Spleen (tissue), 11 donors: Measurements from ENCODE around the gene SETD1B. TPM values are rescaled to one million over a fixed set of nuclear protein-coding genes. Genes with fewer than 3 reads are reported as not detected.
A peak's percentile ranks its signal among the peaks of the same experiment; 100 is the strongest.

Source experiments
- DNase-seq: peaks from one replicate; pipeline ENCODE4 v3.0.0-alpha.2; 2020
- H3K27ac ChIP-seq, 8 donors: fragments of 200-600 bp; sonication (generic) in 7 of 8; 1 replicate in 4 of 8; 2 replicates in 4 of 8; pipeline versions ENCODE4 v1.5.0 to v1.8.0; 2016 to 2021; ENCODE audit warnings: inconsistent platforms in 4 of 8, mild to moderate bottlenecking in 4 of 8, moderate library complexity in 1 of 8
- H3K27me3 ChIP-seq, 7 donors: fragments of 200-600 bp; sonication (generic) in 6 of 7; replicated peaks in 1 of 7; 1 replicate in 4 of 7; 2 replicates in 3 of 7; pipeline versions ENCODE4 v1.5.0 to v1.8.0; 2016 to 2021; ENCODE audit warnings: inconsistent platforms in 3 of 7, mild to moderate bottlenecking in 1 of 7
- H3K36me3 ChIP-seq, 6 donors: fragments of 200-600 bp; sonication (generic) in 5 of 6; 1 replicate in 4 of 6; 2 replicates in 2 of 6; pipeline versions ENCODE4 v1.5.0 to v1.8.0; 2016 to 2021; ENCODE audit warnings: inconsistent platforms in 2 of 6
- H3K4me1 ChIP-seq, 6 donors: fragments of 200-600 bp; sonication (generic) in 5 of 6; 1 replicate in 3 of 6; 2 replicates in 3 of 6; pipeline versions ENCODE4 v1.5.0 to v1.8.0; 2016 to 2021; ENCODE audit warnings: inconsistent platforms in 3 of 6
- H3K4me3 ChIP-seq, 8 donors: fragments of 200-600 bp; sonication (generic) in 7 of 8; 1 replicate in 4 of 8; 2 replicates in 4 of 8; pipeline versions ENCODE4 v1.5.0 to v1.8.0; 2016 to 2021; ENCODE audit warnings: inconsistent platforms in 4 of 8, mild to moderate bottlenecking in 4 of 8, moderate library complexity in 2 of 8
- H3K9me3 ChIP-seq, 8 donors: fragments of 200-600 bp; sonication (generic) in 7 of 8; 1 replicate in 4 of 8; 2 replicates in 4 of 8; pipeline versions ENCODE4 v1.5.0 to v1.8.0; 2016 to 2021; ENCODE audit warnings: inconsistent platforms in 4 of 8
- CTCF ChIP-seq, 11 experiments: fragments of 200-600 bp in 7 of 11; fragments of 450-650 bp in 4 of 11; sonication (generic) in 4 of 11; IDR thresholded peaks in 8 of 11; conservative IDR thresholded peaks in 3 of 11; 1 replicate in 7 of 11; 2 replicates in 4 of 11; pipeline versions ENCODE4 v1.4.0 to v1.8.0; 2016 to 2021; ENCODE audit warnings: antibody characterized with exemption in 11 of 11, inconsistent platforms in 4 of 11, mild to moderate bottlenecking in 1 of 11
- POLR2A ChIP-seq, 3 donors: fragments of 450-650 bp; IDR thresholded peaks; one replicate each; pipeline ENCODE4 v1.5.1; 2017; ENCODE audit warnings: antibody characterized with exemption in 3 of 3, mild to moderate bottlenecking in 1 of 3
- POLR2AphosphoS5 ChIP-seq, 3 donors: sonication (generic); formaldehyde crosslinking; IDR thresholded peaks; one replicate each; pipeline ENCODE4 v1.5.1; 2017; ENCODE audit warnings: antibody characterized with exemption in 3 of 3
- WGBS, 5 donors: extraction: QIAGEN DNeasy Blood & Tissue Kit in 3 of 5; methylation state at CpG; one replicate each; pipeline versions ENCODE4 v1.1.5 to v1.1.7; 2013 to 2018; 5-methylcytosine and 5-hydroxymethylcytosine counted together
- intact Hi-C: fragments of 100-400 bp; cut with DNase I; formaldehyde crosslinking; loops from one replicate; pipeline ENCODE4 v1.15.0; 2023; ENCODE audit warnings: low total_unique reads
- polyA plus RNA-seq, 3 donors: library from polyadenylated mRNA; stranded (reverse); fragments of 200-250 nt; gene quantifications; one replicate each; pipeline ENCODE4 v1.2.1, GENCODE V29; 2013
- total RNA-seq, 7 donors: library from RNA; depleted of rRNA in 3 of 7; stranded (reverse); fragments of >200 nt in 3 of 7; fragmentation: NEBNext Ultra II Directional in 4 of 7; extraction: Animal tissue kit (Norgen Biotek cat#: 25700) in 4 of 7; gene quantifications; one replicate each; pipeline versions ENCODE4 v1.1.0 to v1.2.1, GENCODE V29; 2016 to 2021
- donor health status: healthy with polysubstance abuse.
- donor health status: DM: no; HTN: no; CAD: no; lungs with moderate emphysema.
- donor health status: DM: no; HTN: no; CAD: no.
- donor health status: Bipolar disorder and iron deficiency.
- donor health status: healthy.
- donor health status: DM: no; HTN: no; CAD: no.
- donor health status: DM: yes; HTN: yes; CAD: no.

Gene SETD1B
- total and polyA plus RNA-seq, 10 donors = 3.3 to 37.7 (median 22.1) TPM

GRCh38 chr12:121823101-121823726, 19.4 kb downstream of the SETD1B start:
- Histone ChIP-seq H3K27ac (no peak overlapping the region), H3K4me3 (no peak overlapping the region), H3K27me3 (no peaks in the 10 kb centered on the region), H3K9me3 (no peaks in the 10 kb centered on the region), H3K4me1 (peaks cover 0 to 6% (median 0%) of the 10 kb centered on the region in 6 donors), H3K36me3 (peaks cover 9 to 100% (median 87%) of the 10 kb centered on the region in 6 donors)
- intact Hi-C loops = no loop called here
- peak in 2 of 3 donors; percentile 26 to 46 for TF ChIP-seq POLR2AphosphoS5 (IDR thresholded peaks at IDR 0.05)
- no peak for TF ChIP-seq POLR2A (IDR thresholded peaks at IDR 0.05)
- no peak for DNase-seq
- WGBS, 5 donors = 84 to 90% (median 89%) methylated on average over 20 to 36 of the region's 36 CpGs

GRCh38 chr12:121823727-121824115, 19.9 kb downstream of the SETD1B start:
- Histone ChIP-seq H3K36me3 (peaks cover 13 to 100% (median 87%) of the 10 kb centered on the region in 6 donors), H3K4me3 (no peak overlapping the region), H3K9me3 (no peaks in the 10 kb centered on the region), H3K27me3 (no peaks in the 10 kb centered on the region), H3K4me1 (peaks cover 0 to 6% (median 0%) of the 10 kb centered on the region in 6 donors), H3K27ac (no peak overlapping the region)
- intact Hi-C loops = no loop called here
- TF ChIP-seq POLR2A (IDR thresholded peaks at IDR 0.05) = no peak
- TF ChIP-seq POLR2AphosphoS5 (IDR thresholded peaks at IDR 0.05) = peak; percentile 5 to 38 (median 13)
- no peak for DNase-seq
- WGBS, 5 donors = 74 to 86% (median 84%) methylated on average over 6 to 12 of the region's 12 CpGs

GRCh38 chr12:121825041-121825523, 21.3 kb downstream of the SETD1B start:
- no peak for DNase-seq
- peaks cover 6 to 100% (median 86%) of the 10 kb centered on the region in 6 donors for H3K36me3 ChIP-seq
- H3K4me1 ChIP-seq = peaks cover 0 to 6% (median 0%) of the 10 kb centered on the region in 6 donors
- no peaks in the 10 kb centered on the region for H3K9me3 ChIP-seq
- no peak overlapping the region for H3K4me3 ChIP-seq
- TF ChIP-seq POLR2AphosphoS5 (IDR thresholded peaks at IDR 0.05) (peak; percentile 33 to 71 (median 34)), CTCF (IDR thresholded peaks at IDR 0.05 in 8 of 11, conservative IDR thresholded peaks at IDR 0.05 in 3 of 11) (no peak)
- intact Hi-C loops = no loop called here
- WGBS, 5 donors = 92 to 96% (median 93%) methylated on average over 18 of the region's 18 CpGs
- H3K27ac ChIP-seq = no peak overlapping the region
- H3K27me3 ChIP-seq = no peaks in the 10 kb centered on the region

GRCh38 chr12:121826318-121827150, 22.7 kb downstream of the SETD1B start:
- TF ChIP-seq CTCF (IDR thresholded peaks at IDR 0.05 in 8 of 11, conservative IDR thresholded peaks at IDR 0.05 in 3 of 11) = no peak
- TF ChIP-seq POLR2AphosphoS5 (IDR thresholded peaks at IDR 0.05) = peak in 2 of 3 donors; percentile 15 to 59
- intact Hi-C loops = no loop called here
- no peaks in the 10 kb centered on the region for H3K9me3 ChIP-seq
- no peak for DNase-seq
- no peaks in the 10 kb centered on the region for H3K27me3 ChIP-seq
- peaks cover 0 to 6% (median 0%) of the 10 kb centered on the region in 6 donors for H3K4me1 ChIP-seq
- no peak overlapping the region for H3K4me3 ChIP-seq
- 86 to 91% (median 89%) methylated on average over 18 of the region's 18 CpGs for WGBS, 5 donors
- no peak overlapping the region for H3K27ac ChIP-seq
- peaks cover 3 to 100% (median 84%) of the 10 kb centered on the region in 6 donors for H3K36me3 ChIP-seq
